Measurements from ENCODE around the gene LRG1. TPM values are rescaled to one million over a fixed set of nuclear protein-coding genes. Genes with fewer than 3 reads are reported as not detected.

Gene LRG1
- total and polyA plus RNA-seq, 4 donors = 57.8 to 1,122 (median 661) TPM

- TF ChIP-seq, protein P1, sequence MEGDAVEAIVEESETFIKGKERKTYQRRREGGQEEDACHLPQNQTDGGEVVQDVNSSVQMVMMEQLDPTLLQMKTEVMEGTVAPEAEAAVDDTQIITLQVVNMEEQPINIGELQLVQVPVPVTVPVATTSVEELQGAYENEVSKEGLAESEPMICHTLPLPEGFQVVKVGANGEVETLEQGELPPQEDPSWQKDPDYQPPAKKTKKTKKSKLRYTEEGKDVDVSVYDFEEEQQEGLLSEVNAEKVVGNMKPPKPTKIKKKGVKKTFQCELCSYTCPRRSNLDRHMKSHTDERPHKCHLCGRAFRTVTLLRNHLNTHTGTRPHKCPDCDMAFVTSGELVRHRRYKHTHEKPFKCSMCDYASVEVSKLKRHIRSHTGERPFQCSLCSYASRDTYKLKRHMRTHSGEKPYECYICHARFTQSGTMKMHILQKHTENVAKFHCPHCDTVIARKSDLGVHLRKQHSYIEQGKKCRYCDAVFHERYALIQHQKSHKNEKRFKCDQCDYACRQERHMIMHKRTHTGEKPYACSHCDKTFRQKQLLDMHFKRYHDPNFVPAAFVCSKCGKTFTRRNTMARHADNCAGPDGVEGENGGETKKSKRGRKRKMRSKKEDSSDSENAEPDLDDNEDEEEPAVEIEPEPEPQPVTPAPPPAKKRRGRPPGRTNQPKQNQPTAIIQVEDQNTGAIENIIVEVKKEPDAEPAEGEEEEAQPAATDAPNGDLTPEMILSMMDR (IDR thresholded peaks at IDR 0.05; ENCODE audit: low read depth, low read length, missing input control) = no peak
- TF ChIP-seq FOXA2 (IDR thresholded peaks at IDR 0.05) = no peak
Measured at GRCh38 chr19:4505570-4506448, 34.0 kb downstream of the LRG1 start (continued).

DNA sequence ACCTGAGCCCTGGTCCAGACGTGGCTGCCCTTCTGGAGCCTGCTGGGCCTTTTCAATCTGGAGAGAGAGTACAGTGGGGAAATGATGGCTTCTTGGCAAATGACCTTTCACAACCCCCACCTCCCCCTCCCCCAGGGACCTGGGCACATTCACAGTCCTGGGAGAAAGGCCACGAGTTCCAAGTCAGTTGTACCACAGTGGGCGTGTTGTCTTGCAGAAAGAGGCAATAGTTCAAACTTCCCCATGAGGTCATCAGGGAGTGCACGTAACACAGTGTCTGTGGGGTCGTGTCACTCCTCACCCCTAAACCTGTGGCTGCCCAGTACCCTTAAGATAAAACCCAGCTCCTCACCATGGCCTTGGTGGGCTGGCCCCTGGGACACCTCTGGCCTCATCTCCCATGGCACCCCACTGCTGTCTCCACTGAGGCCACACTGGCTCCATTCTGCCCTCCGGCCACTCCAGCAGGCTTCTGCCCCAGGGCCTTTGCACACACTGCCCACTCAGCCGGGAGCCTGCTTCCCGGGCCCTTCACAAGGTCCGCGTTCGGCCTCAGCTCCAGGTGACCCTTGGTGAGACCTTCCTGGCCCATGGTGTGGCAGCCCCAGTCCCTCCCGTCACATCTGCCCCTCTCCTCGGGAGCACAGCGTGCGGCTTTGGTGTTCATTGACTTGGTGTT, 34.8 kb downstream of the LRG1 start:
- TF ChIP-seq ZBTB33 (IDR thresholded peaks at IDR 0.05) (no peak), FOXA2 (IDR thresholded peaks at IDR 0.05) (no peak), ATF3 (IDR thresholded peaks at IDR 0.05) (no peak), TAF1 (conservative IDR thresholded peaks at IDR 0.05) (no peak)
- TF ChIP-seq, protein P2, sequence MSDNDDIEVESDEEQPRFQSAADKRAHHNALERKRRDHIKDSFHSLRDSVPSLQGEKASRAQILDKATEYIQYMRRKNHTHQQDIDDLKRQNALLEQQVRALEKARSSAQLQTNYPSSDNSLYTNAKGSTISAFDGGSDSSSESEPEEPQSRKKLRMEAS (IDR thresholded peaks at IDR 0.05) = no peak
- TF ChIP-seq, protein P1 (IDR thresholded peaks at IDR 0.05; ENCODE audit: low read depth, low read length, missing input control) = no peak
- TF ChIP-seq, protein P3, sequence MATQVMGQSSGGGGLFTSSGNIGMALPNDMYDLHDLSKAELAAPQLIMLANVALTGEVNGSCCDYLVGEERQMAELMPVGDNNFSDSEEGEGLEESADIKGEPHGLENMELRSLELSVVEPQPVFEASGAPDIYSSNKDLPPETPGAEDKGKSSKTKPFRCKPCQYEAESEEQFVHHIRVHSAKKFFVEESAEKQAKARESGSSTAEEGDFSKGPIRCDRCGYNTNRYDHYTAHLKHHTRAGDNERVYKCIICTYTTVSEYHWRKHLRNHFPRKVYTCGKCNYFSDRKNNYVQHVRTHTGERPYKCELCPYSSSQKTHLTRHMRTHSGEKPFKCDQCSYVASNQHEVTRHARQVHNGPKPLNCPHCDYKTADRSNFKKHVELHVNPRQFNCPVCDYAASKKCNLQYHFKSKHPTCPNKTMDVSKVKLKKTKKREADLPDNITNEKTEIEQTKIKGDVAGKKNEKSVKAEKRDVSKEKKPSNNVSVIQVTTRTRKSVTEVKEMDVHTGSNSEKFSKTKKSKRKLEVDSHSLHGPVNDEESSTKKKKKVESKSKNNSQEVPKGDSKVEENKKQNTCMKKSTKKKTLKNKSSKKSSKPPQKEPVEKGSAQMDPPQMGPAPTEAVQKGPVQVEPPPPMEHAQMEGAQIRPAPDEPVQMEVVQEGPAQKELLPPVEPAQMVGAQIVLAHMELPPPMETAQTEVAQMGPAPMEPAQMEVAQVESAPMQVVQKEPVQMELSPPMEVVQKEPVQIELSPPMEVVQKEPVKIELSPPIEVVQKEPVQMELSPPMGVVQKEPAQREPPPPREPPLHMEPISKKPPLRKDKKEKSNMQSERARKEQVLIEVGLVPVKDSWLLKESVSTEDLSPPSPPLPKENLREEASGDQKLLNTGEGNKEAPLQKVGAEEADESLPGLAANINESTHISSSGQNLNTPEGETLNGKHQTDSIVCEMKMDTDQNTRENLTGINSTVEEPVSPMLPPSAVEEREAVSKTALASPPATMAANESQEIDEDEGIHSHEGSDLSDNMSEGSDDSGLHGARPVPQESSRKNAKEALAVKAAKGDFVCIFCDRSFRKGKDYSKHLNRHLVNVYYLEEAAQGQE (IDR thresholded peaks at IDR 0.05) = no peak
- H3K4me1 ChIP-seq (ENCODE audit: control insufficient read depth in 4 of 4, insufficient read depth in 4 of 4, low read length in 3 of 4) = no peaks in the 10 kb centered on the region
- H3K36me3 ChIP-seq (ENCODE audit: control insufficient read depth in 4 of 4, insufficient read depth in 3 of 4, low read depth in 1 of 4, low read length in 3 of 4) = peaks cover 12 to 75% (median 24%) of the 10 kb centered on the region in 4 donors
- no peaks in the 10 kb centered on the region for H3K9me3 ChIP-seq (ENCODE audit: control insufficient read depth in 4 of 4, low read length in 3 of 4)
- H3K9ac ChIP-seq (ENCODE audit: low read depth in 1 of 2, low read length in 2 of 2) = no peak overlapping the region
- H3K4me3 ChIP-seq (ENCODE audit: low read depth in 1 of 3, low read length in 3 of 3) = no peak overlapping the region
- no peak overlapping the region for H3K27ac ChIP-seq (ENCODE audit: low read depth in 1 of 2, low read length in 2 of 2)
- no peak for DNase-seq (ENCODE audit: low spot score)
- 88% methylated on average over 15 of the region's 15 CpGs for WGBS
- no peaks in the 10 kb centered on the region for H3K27me3 ChIP-seq (ENCODE audit: control insufficient read depth in 4 of 4, insufficient read depth in 4 of 4, low read length in 3 of 4)
